OCI-LY1 (cell line): Measurements from ENCODE around the gene LRR1.
A peak's percentile ranks its signal among the peaks of the same experiment; 100 is the strongest.

Experiments
- H2AFZ ChIP-seq: fragments of 200-600 bp; sonication (generic), shearing (Covaris generic); 2 replicates; pipeline ENCODE4 v1.6.0; 2014; ENCODE audit warnings: antibody characterized with exemption, mild to moderate bottlenecking, low read length
- H3F3A ChIP-seq: fragments of 200-600 bp; sonication (generic), shearing (Covaris generic); 2 replicates; pipeline ENCODE4 v1.6.0; 2014; ENCODE audit warnings: mild to moderate bottlenecking, antibody characterized with exemption, low read length, moderate library complexity; ENCODE audit not compliant: insufficient read depth
- H3K27ac ChIP-seq: fragments of 200-600 bp; sonication (generic); 2 replicates; pipeline ENCODE4 v1.5.1; 2014; ENCODE audit warnings: low read length, mixed run types, mild to moderate bottlenecking, low read depth; ENCODE audit not compliant: poor library complexity, severe bottlenecking
- H3K27me3 ChIP-seq: fragments of 200-600 bp; sonication (generic); 2 replicates; pipeline ENCODE4 v1.6.0; 2014; ENCODE audit warnings: antibody characterized with exemption, mild to moderate bottlenecking, low read length, moderate library complexity; ENCODE audit not compliant: insufficient read depth
- H3K36me3 ChIP-seq: fragments of 200-600 bp; sonication (generic); 2 replicates; pipeline ENCODE4 v1.6.1; 2014; ENCODE audit warnings: mild to moderate bottlenecking, antibody characterized with exemption, low read length, moderate library complexity, mixed read lengths; ENCODE audit not compliant: insufficient read depth
- H3K4me1 ChIP-seq: fragments of 200-600 bp; sonication (generic); 2 replicates; pipeline ENCODE4 v1.5.1; 2014; ENCODE audit warnings: mild to moderate bottlenecking, low read length, moderate library complexity; ENCODE audit not compliant: insufficient read depth, severe bottlenecking
- H3K4me2 ChIP-seq: fragments of 200-600 bp; sonication (generic), shearing (Covaris generic); 2 replicates; pipeline ENCODE4 v1.6.1; 2014; ENCODE audit warnings: low read length
- H3K4me3 ChIP-seq: fragments of 200-600 bp; sonication (generic); 2 replicates; pipeline ENCODE4 v1.5.1; 2014; ENCODE audit warnings: low read length, low read depth, mild to moderate bottlenecking, mixed read lengths; ENCODE audit not compliant: poor library complexity, severe bottlenecking
- H3K79me2 ChIP-seq: fragments of 200-600 bp; shearing (Covaris generic); 2 replicates; pipeline ENCODE4 v1.6.1; 2016; ENCODE audit warnings: mixed run types, low read length, mixed read lengths; ENCODE audit not compliant: insufficient read depth
- H3K9ac ChIP-seq: fragments of 200-600 bp; sonication (generic), shearing (Covaris generic); 2 replicates; pipeline ENCODE4 v1.6.1; 2014; ENCODE audit warnings: mild to moderate bottlenecking, low read length, mixed read lengths
- H3K9me2 ChIP-seq: fragments of 200-600 bp; sonication (generic), shearing (Covaris generic); 2 replicates; pipeline ENCODE4 v1.6.1; 2014; ENCODE audit warnings: low read depth, mild to moderate bottlenecking, low read length, mixed read lengths
- H3K9me3 ChIP-seq: fragments of 200-600 bp; shearing (Covaris generic); 2 replicates; pipeline ENCODE4 v1.6.1; 2014; ENCODE audit warnings: low read length, mixed read lengths
- H4K20me1 ChIP-seq: fragments of 200-600 bp; sonication (generic), shearing (Covaris generic); 2 replicates; pipeline ENCODE4 v1.6.0; 2016; ENCODE audit warnings: mild to moderate bottlenecking, low read length; ENCODE audit not compliant: insufficient read depth
- EZH2 ChIP-seq: fragments of 200-600 bp; sonication (generic), shearing (Covaris generic); IDR thresholded peaks from 2 replicates; pipeline ENCODE4 v1.8.0; 2017; ENCODE audit warnings: borderline replicate concordance, mixed run types, mild to moderate bottlenecking, antibody characterized with exemption, low read length, moderate library complexity, mixed read lengths
- TF ChIP-seq, protein P1 (sequence below): fragments of 200-600 bp; sonication (generic), shearing (Covaris generic); IDR thresholded peaks from 2 replicates; pipeline ENCODE4 v1.5.1; 2017; ENCODE audit warnings: mild to moderate bottlenecking, antibody characterized with exemption, low read length, moderate library complexity, mixed read lengths

The LRR1 gene

GRCh38 chr14:49598485-49599300, at the start of gene LRR1:
Gene LRR1, plus strand, starts transcription at chr14:49598940. Its CDS starts 81 bp downstream, at chr14:49599021.
- Histone ChIP-seq H3K36me3 (peaks cover 23% of the 10 kb centered on the region), H2AFZ (no peak within 1 kb of the TSS), H3F3A (no peaks in the 10 kb centered on the region), H3K4me2 (peak within 1 kb of the TSS; percentile 81), H3K4me1 (peaks cover 27% of the 10 kb centered on the region), H3K9me2 (no peaks in the 10 kb centered on the region), H3K9ac (peak within 1 kb of the TSS; percentile 99), H3K27ac (peak within 1 kb of the TSS; percentile 90), H4K20me1 (no peaks in the 10 kb centered on the region), H3K27me3 (no peaks in the 10 kb centered on the region), H3K9me3 (no peaks in the 10 kb centered on the region), H3K79me2 (peaks cover 24% of the 10 kb centered on the region), H3K4me3 (peak within 1 kb of the TSS; percentile 98)
- TF ChIP-seq EZH2, result no peak
- TF ChIP-seq, protein P1, sequence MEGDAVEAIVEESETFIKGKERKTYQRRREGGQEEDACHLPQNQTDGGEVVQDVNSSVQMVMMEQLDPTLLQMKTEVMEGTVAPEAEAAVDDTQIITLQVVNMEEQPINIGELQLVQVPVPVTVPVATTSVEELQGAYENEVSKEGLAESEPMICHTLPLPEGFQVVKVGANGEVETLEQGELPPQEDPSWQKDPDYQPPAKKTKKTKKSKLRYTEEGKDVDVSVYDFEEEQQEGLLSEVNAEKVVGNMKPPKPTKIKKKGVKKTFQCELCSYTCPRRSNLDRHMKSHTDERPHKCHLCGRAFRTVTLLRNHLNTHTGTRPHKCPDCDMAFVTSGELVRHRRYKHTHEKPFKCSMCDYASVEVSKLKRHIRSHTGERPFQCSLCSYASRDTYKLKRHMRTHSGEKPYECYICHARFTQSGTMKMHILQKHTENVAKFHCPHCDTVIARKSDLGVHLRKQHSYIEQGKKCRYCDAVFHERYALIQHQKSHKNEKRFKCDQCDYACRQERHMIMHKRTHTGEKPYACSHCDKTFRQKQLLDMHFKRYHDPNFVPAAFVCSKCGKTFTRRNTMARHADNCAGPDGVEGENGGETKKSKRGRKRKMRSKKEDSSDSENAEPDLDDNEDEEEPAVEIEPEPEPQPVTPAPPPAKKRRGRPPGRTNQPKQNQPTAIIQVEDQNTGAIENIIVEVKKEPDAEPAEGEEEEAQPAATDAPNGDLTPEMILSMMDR, result no peak

DNA sequence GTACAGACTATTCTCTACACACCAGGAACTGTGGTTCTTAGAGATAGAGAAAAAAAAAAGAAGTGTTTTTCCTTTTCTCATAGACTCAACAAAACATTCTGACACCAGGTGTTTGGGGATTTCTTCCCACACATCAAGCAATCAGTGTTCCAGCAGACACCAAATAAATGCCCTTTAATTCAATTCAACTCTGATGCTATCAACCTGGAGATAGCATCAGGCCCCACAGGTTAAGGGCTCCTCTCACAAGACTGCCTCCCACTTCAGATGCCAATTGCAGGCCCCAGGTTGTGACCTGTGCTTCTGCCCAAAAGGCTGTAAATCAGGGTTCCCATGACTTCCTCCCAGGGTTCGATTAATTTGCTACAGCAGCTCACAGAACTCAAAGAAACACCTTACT, 49.3 kb upstream of the LRR1 start:
- TF ChIP-seq, protein P1, result no peak
- TF ChIP-seq EZH2, result no peak
- Histone ChIP-seq H2AFZ (no peak overlapping the region), H3K4me3 (no peak overlapping the region), H3K79me2 (no peaks in the 10 kb centered on the region), H3K4me1 (no peaks in the 10 kb centered on the region), H3K36me3 (no peaks in the 10 kb centered on the region), H3F3A (no peaks in the 10 kb centered on the region), H3K9me3 (no peaks in the 10 kb centered on the region), H3K9me2 (no peaks in the 10 kb centered on the region), H4K20me1 (no peaks in the 10 kb centered on the region), H3K9ac (no peak overlapping the region), H3K27ac (no peak overlapping the region), H3K27me3 (no peaks in the 10 kb centered on the region), H3K4me2 (no peak overlapping the region)

DNA sequence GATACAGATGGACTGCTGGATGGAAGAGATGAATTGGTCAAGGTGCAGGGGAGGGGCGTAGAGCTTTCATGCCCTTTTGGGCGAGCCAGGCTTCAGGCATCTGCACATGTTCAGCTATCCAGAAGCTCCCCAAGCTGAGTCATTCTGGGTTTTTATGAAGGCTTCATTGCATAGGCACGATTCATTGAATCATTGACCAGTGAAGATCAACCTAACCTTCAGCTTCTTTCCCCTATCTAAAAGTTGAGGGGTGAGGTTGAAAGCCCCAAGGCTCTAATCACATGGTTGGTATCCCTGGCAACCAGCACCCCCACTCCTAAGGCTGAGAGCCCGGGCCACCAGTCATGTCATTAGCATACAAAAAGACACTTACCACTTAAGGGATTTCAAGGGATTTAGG, 48.9 kb upstream of the LRR1 start:
- H2AFZ ChIP-seq, result no peak overlapping the region
- H3K27me3 ChIP-seq, result no peaks in the 10 kb centered on the region
- no peaks in the 10 kb centered on the region for H3K4me1 ChIP-seq
- no peaks in the 10 kb centered on the region for H4K20me1 ChIP-seq
- H3K27ac ChIP-seq, result no peak overlapping the region
- TF ChIP-seq, protein P1, result no peak
- no peak for TF ChIP-seq EZH2
- H3K79me2 ChIP-seq, result no peaks in the 10 kb centered on the region
- H3K36me3 ChIP-seq, result no peaks in the 10 kb centered on the region
- no peaks in the 10 kb centered on the region for H3K9me2 ChIP-seq
- H3K4me2 ChIP-seq, result no peak overlapping the region
- no peaks in the 10 kb centered on the region for H3F3A ChIP-seq
- no peak overlapping the region for H3K4me3 ChIP-seq
- H3K9ac ChIP-seq, result no peak overlapping the region
- no peaks in the 10 kb centered on the region for H3K9me3 ChIP-seq
